Spleen (tissue), 11 donors: Measurements from ENCODE around the gene ZSWIM3. TPM values are rescaled to one million over a fixed set of nuclear protein-coding genes. Genes with fewer than 3 reads are reported as not detected.

Experiments
- DNase-seq: peaks from one replicate; pipeline ENCODE4 v3.0.0-alpha.2; 2020
- H3K27ac ChIP-seq, 8 donors: fragments of 200-600 bp; sonication (generic) in 7 of 8; 1 replicate in 4 of 8; 2 replicates in 4 of 8; pipeline versions ENCODE4 v1.5.0 to v1.8.0; 2016 to 2021; ENCODE audit warnings: inconsistent platforms in 4 of 8, mild to moderate bottlenecking in 4 of 8, moderate library complexity in 1 of 8
- H3K27me3 ChIP-seq, 7 donors: fragments of 200-600 bp; sonication (generic) in 6 of 7; replicated peaks in 1 of 7; 1 replicate in 4 of 7; 2 replicates in 3 of 7; pipeline versions ENCODE4 v1.5.0 to v1.8.0; 2016 to 2021; ENCODE audit warnings: inconsistent platforms in 3 of 7, mild to moderate bottlenecking in 1 of 7
- H3K36me3 ChIP-seq, 6 donors: fragments of 200-600 bp; sonication (generic) in 5 of 6; 1 replicate in 4 of 6; 2 replicates in 2 of 6; pipeline versions ENCODE4 v1.5.0 to v1.8.0; 2016 to 2021; ENCODE audit warnings: inconsistent platforms in 2 of 6
- H3K4me1 ChIP-seq, 6 donors: fragments of 200-600 bp; sonication (generic) in 5 of 6; 1 replicate in 3 of 6; 2 replicates in 3 of 6; pipeline versions ENCODE4 v1.5.0 to v1.8.0; 2016 to 2021; ENCODE audit warnings: inconsistent platforms in 3 of 6
- H3K4me3 ChIP-seq, 8 donors: fragments of 200-600 bp; sonication (generic) in 7 of 8; 1 replicate in 4 of 8; 2 replicates in 4 of 8; pipeline versions ENCODE4 v1.5.0 to v1.8.0; 2016 to 2021; ENCODE audit warnings: inconsistent platforms in 4 of 8, mild to moderate bottlenecking in 4 of 8, moderate library complexity in 2 of 8
- H3K9me3 ChIP-seq, 8 donors: fragments of 200-600 bp; sonication (generic) in 7 of 8; 1 replicate in 4 of 8; 2 replicates in 4 of 8; pipeline versions ENCODE4 v1.5.0 to v1.8.0; 2016 to 2021; ENCODE audit warnings: inconsistent platforms in 4 of 8
- POLR2A ChIP-seq, 3 donors: fragments of 450-650 bp; IDR thresholded peaks; one replicate each; pipeline ENCODE4 v1.5.1; 2017; ENCODE audit warnings: antibody characterized with exemption in 3 of 3, mild to moderate bottlenecking in 1 of 3
- POLR2AphosphoS5 ChIP-seq, 3 donors: sonication (generic); formaldehyde crosslinking; IDR thresholded peaks; one replicate each; pipeline ENCODE4 v1.5.1; 2017; ENCODE audit warnings: antibody characterized with exemption in 3 of 3
- WGBS, 5 donors: extraction: QIAGEN DNeasy Blood & Tissue Kit in 3 of 5; methylation state at CpG; one replicate each; pipeline versions ENCODE4 v1.1.5 to v1.1.7; 2013 to 2018; 5-methylcytosine and 5-hydroxymethylcytosine counted together
- intact Hi-C: fragments of 100-400 bp; cut with DNase I; formaldehyde crosslinking; loops from one replicate; pipeline ENCODE4 v1.15.0; 2023; ENCODE audit warnings: low total_unique reads
- polyA plus RNA-seq, 3 donors: library from polyadenylated mRNA; stranded (reverse); fragments of 200-250 nt; gene quantifications; one replicate each; pipeline ENCODE4 v1.2.1, GENCODE V29; 2013
- total RNA-seq, 7 donors: library from RNA; depleted of rRNA in 3 of 7; stranded (reverse); fragments of >200 nt in 3 of 7; fragmentation: NEBNext Ultra II Directional in 4 of 7; extraction: Animal tissue kit (Norgen Biotek cat#: 25700) in 4 of 7; gene quantifications; one replicate each; pipeline versions ENCODE4 v1.1.0 to v1.2.1, GENCODE V29; 2016 to 2021
- TF ChIP-seq, protein P1 (sequence below), 11 experiments: fragments of 200-600 bp in 7 of 11; fragments of 450-650 bp in 4 of 11; sonication (generic) in 4 of 11; IDR thresholded peaks in 8 of 11; conservative IDR thresholded peaks in 3 of 11; 1 replicate in 7 of 11; 2 replicates in 4 of 11; pipeline versions ENCODE4 v1.4.0 to v1.8.0; 2016 to 2021; ENCODE audit warnings: antibody characterized with exemption in 11 of 11, inconsistent platforms in 4 of 11, mild to moderate bottlenecking in 1 of 11
- donor health status: healthy with polysubstance abuse.
- donor health status: DM: no; HTN: no; CAD: no; lungs with moderate emphysema.
- donor health status: DM: no; HTN: no; CAD: no.
- donor health status: Bipolar disorder and iron deficiency.
- donor health status: healthy.
- donor health status: DM: no; HTN: no; CAD: no.
- donor health status: DM: yes; HTN: yes; CAD: no.

The ZSWIM3 gene
- total and polyA plus RNA-seq, 10 donors: 3.1 to 7.1 (median 5.1) TPM

GRCh38 chr20:45883100-45883469 is 25.7 kb downstream of the ZSWIM3 start:
- no peaks in the 10 kb centered on the region for H3K27me3 ChIP-seq
- no peak for TF ChIP-seq POLR2A (IDR thresholded peaks at IDR 0.05)
- no peak overlapping the region for H3K27ac ChIP-seq
- peaks cover 0 to 69% (median 29%) of the 10 kb centered on the region in 6 donors for H3K36me3 ChIP-seq
- peak; percentile 62 for DNase-seq
- H3K4me3 ChIP-seq: no peak overlapping the region
- intact Hi-C loops: loop anchor here (10.0 kb wide), 1 partner anchor 88 kb away; the partner anchor contains the start of genes DNTTIP1 and WFDC3
- no peaks in the 10 kb centered on the region for H3K9me3 ChIP-seq
- peaks cover 28 to 63% (median 48%) of the 10 kb centered on the region in 6 donors for H3K4me1 ChIP-seq
- WGBS, 5 donors: 80 to 91% (median 86%) methylated on average over 9 of the region's 9 CpGs

- Histone ChIP-seq H3K27me3 (no peaks in the 10 kb centered on the region), H3K36me3 (peaks cover 0 to 65% (median 24%) of the 10 kb centered on the region in 6 donors), H3K27ac (peak overlapping the region in 1 of 8 donors; percentile 2), H3K9me3 (no peaks in the 10 kb centered on the region), H3K4me1 (peaks cover 29 to 81% (median 62%) of the 10 kb centered on the region in 6 donors), H3K4me3 (no peak overlapping the region)
- no peak for DNase-seq
- TF ChIP-seq POLR2A (IDR thresholded peaks at IDR 0.05) (no peak), POLR2AphosphoS5 (IDR thresholded peaks at IDR 0.05) (peak in 1 of 3 donors; percentile 23)
- 93 to 96% (median 96%) methylated on average over 16 to 19 of the region's 19 CpGs for WGBS, 5 donors
- intact Hi-C loops: loop anchor here (10.0 kb wide), 1 partner anchor 92 kb away; the partner anchor contains the start of genes DNTTIP1 and WFDC3
Observed at GRCh38 chr20:45886590-45887345, 29.4 kb downstream of the ZSWIM3 start.

- 93 to 98% (median 95%) methylated on average over 8 of the region's 8 CpGs for WGBS, 5 donors
- TF ChIP-seq, protein P1, sequence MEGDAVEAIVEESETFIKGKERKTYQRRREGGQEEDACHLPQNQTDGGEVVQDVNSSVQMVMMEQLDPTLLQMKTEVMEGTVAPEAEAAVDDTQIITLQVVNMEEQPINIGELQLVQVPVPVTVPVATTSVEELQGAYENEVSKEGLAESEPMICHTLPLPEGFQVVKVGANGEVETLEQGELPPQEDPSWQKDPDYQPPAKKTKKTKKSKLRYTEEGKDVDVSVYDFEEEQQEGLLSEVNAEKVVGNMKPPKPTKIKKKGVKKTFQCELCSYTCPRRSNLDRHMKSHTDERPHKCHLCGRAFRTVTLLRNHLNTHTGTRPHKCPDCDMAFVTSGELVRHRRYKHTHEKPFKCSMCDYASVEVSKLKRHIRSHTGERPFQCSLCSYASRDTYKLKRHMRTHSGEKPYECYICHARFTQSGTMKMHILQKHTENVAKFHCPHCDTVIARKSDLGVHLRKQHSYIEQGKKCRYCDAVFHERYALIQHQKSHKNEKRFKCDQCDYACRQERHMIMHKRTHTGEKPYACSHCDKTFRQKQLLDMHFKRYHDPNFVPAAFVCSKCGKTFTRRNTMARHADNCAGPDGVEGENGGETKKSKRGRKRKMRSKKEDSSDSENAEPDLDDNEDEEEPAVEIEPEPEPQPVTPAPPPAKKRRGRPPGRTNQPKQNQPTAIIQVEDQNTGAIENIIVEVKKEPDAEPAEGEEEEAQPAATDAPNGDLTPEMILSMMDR (IDR thresholded peaks at IDR 0.05 in 8 of 11, conservative IDR thresholded peaks at IDR 0.05 in 3 of 11): no peak
- TF ChIP-seq POLR2A (IDR thresholded peaks at IDR 0.05) (no peak), POLR2AphosphoS5 (IDR thresholded peaks at IDR 0.05) (no peak)
- Histone ChIP-seq H3K27ac (peak within 1 kb of the TSS in 1 of 8 donors; percentile 2), H3K4me1 (peaks cover 30 to 81% (median 62%) of the 10 kb centered on the region in 6 donors), H3K36me3 (peaks cover 0 to 64% (median 24%) of the 10 kb centered on the region in 6 donors), H3K27me3 (no peaks in the 10 kb centered on the region), H3K9me3 (no peaks in the 10 kb centered on the region), H3K4me3 (no peak within 1 kb of the TSS)
- DNase-seq: no peak
- intact Hi-C loops: loop anchor here (10.0 kb wide), 1 partner anchor 93 kb away; the partner anchor contains the start of genes DNTTIP1 and WFDC3
Observed at GRCh38 chr20:45887346-45887715, 29.9 kb downstream of the ZSWIM3 start, which contains the start of gene SPATA25. Gene SPATA25, minus strand, starts transcription at chr20:45887622. Its CDS starts 32 bp downstream, at chr20:45887590.

GRCh38 chr20:45888681-45889080 is 31.3 kb downstream of the ZSWIM3 start:
- no peak for DNase-seq
- Histone ChIP-seq H3K27ac (peak overlapping the region in 1 of 8 donors; percentile 90), H3K4me3 (no peak overlapping the region), H3K4me1 (peaks cover 41 to 81% (median 67%) of the 10 kb centered on the region in 6 donors), H3K9me3 (no peaks in the 10 kb centered on the region), H3K27me3 (no peaks in the 10 kb centered on the region), H3K36me3 (peaks cover 0 to 64% (median 12%) of the 10 kb centered on the region in 6 donors)
- intact Hi-C loops: loop anchor here (10.0 kb wide), 1 partner anchor 94 kb away; the partner anchor contains the start of genes DNTTIP1 and WFDC3
- WGBS, 5 donors: 63 to 94% (median 86%) methylated on average over 1 to 3 of the region's 3 CpGs
- TF ChIP-seq POLR2AphosphoS5 (IDR thresholded peaks at IDR 0.05): peak in 1 of 3 donors; percentile 29
- TF ChIP-seq, protein P1 (IDR thresholded peaks at IDR 0.05 in 8 of 11, conservative IDR thresholded peaks at IDR 0.05 in 3 of 11): no peak
